ENCODE results near the gene MAT1A.

The MAT1A gene

DNA sequence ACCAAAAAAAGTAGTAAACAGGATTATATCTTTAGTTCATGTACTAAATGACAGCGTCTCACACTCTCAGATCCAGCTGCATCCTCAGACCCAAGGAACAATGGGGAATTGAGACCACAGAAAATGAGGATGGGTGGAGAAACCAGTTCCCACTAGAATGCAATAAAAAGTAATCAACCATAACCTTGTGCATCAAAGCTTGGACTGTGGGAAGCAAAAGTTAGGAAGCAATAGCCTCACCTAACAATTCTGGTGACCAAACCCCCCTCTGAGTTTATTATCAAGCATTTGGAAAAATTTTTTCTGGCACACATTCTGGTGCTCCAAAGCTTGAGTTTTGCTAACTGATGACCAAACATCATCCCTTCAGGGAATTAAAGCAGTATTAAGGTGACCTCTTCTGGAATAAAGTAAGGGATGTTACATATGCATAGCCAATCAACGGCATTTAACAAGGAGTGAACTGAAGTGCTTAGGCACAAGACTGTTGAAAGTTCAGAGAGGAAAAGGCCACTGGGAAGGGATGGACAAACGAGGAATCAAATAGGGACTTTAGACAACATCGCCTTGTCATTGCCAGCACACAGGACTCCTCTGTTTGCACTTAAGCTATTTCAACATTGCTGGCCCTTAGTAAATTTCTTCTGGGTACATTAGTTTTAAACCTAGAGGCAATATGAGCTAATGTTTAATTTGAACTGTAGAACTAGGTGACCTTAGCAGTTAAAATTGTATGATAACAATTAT is 1.2 kb upstream of the MAT1A start:
- Histone ChIP-seq H3K27me3 (peaks cover 3% of the 10 kb centered on the region), H3K36me3 (no peaks in the 10 kb centered on the region), H3K4me3 (ENCODE audit: low read depth in 1 of 2, low read length in 1 of 2) (no peak overlapping the region), H3K4me1 (ENCODE audit: control insufficient read depth in 1 of 2, insufficient read depth in 1 of 2, low read depth in 1 of 2, low read length in 1 of 2) (no peaks in the 10 kb centered on the region), H3K9me3 (no peaks in the 10 kb centered on the region), H3K27ac (no peak overlapping the region)
- TF ChIP-seq, protein P1, sequence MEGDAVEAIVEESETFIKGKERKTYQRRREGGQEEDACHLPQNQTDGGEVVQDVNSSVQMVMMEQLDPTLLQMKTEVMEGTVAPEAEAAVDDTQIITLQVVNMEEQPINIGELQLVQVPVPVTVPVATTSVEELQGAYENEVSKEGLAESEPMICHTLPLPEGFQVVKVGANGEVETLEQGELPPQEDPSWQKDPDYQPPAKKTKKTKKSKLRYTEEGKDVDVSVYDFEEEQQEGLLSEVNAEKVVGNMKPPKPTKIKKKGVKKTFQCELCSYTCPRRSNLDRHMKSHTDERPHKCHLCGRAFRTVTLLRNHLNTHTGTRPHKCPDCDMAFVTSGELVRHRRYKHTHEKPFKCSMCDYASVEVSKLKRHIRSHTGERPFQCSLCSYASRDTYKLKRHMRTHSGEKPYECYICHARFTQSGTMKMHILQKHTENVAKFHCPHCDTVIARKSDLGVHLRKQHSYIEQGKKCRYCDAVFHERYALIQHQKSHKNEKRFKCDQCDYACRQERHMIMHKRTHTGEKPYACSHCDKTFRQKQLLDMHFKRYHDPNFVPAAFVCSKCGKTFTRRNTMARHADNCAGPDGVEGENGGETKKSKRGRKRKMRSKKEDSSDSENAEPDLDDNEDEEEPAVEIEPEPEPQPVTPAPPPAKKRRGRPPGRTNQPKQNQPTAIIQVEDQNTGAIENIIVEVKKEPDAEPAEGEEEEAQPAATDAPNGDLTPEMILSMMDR (IDR thresholded peaks at IDR 0.05), result no peak

DNA sequence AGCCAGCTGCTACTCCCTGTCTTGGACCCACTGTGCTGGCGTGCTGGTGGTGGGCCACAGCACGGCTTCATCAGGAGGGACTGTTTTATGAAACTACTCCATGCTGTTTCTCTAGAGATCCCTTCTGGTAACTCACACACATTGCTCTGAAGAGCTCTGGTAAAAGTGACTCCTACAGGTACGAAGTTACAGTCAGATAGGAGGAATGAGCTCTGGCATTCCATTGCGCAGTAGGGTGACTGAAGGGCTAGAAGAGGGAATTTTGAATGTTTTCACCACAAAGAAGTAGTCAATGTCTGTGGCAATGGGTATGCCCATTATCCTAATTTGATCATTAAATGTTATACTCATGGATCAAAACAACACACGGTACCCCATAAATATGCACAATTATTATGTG is 609 bp downstream of the MAT1A start:
- Histone ChIP-seq H3K27ac (no peak overlapping the region), H3K4me3 (ENCODE audit: low read depth in 1 of 2, low read length in 1 of 2) (no peak overlapping the region), H3K4me1 (ENCODE audit: control insufficient read depth in 1 of 2, insufficient read depth in 1 of 2, low read depth in 1 of 2, low read length in 1 of 2) (no peaks in the 10 kb centered on the region), H3K36me3 (no peaks in the 10 kb centered on the region), H3K27me3 (peaks cover 3% of the 10 kb centered on the region), H3K9me3 (no peaks in the 10 kb centered on the region)
- TF ChIP-seq, protein P1 (IDR thresholded peaks at IDR 0.05), result no peak

DNA sequence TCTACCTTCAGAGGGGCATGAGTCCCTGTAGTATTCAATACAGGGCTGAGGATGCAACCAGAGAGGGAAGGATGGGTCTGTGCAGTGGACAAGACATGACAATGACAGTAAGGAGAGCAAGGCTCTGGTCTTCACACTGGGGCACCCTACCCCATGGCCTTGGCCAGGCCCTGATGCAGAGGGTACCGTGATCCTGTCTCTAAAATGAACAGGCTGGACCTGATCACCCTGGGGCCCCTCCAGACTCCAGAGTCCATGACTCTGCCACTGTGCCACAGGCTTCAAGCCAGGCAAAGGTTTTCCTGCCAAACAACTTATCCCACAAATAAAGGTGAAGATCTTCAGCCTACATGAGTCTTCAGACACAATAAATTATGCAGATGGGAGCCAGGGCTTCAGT is 4.9 kb downstream of the MAT1A start:
- H3K27me3 ChIP-seq, result no peaks in the 10 kb centered on the region
- H3K4me1 ChIP-seq (ENCODE audit: control insufficient read depth in 1 of 2, insufficient read depth in 1 of 2, low read depth in 1 of 2, low read length in 1 of 2), result no peaks in the 10 kb centered on the region
- TF ChIP-seq, protein P1 (IDR thresholded peaks at IDR 0.05), result no peak
- H3K9me3 ChIP-seq, result no peaks in the 10 kb centered on the region
- H3K27ac ChIP-seq, result no peak overlapping the region
- H3K36me3 ChIP-seq, result no peaks in the 10 kb centered on the region
- no peak overlapping the region for H3K4me3 ChIP-seq (ENCODE audit: low read depth in 1 of 2, low read length in 1 of 2)

DNA sequence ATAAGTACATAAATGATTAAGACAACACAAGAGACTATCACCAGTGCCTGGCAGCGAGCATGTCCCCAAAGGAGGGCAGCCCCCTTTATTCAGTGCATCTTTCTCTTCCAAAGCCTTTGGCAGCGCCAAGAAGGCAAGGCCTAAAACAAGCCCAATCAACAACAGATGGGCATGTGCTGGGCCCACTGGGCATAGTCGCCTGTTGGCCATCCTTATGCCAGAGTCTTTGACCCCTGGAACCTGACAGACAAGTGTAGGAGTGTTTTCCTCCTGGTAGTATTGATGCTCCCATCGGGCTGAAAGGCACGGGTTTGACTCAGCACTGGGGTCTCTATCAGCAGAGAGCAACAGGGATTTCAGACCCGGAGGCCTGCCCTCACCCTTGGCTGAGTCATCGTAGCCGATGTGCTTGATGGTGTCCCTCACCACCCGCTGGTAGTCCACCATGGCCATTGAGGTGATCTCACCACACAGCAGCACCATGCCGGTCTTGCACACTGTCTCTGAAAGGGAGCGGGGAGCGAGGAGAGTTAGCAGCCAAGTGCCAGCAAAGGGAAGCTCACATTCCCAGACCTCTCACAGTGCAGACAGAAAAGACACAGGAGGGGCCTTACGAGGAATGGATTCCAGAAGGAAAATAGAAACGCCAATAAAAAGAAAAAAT is 5.8 kb downstream of the MAT1A start:
- no peak overlapping the region for H3K4me3 ChIP-seq (ENCODE audit: low read depth in 1 of 2, low read length in 1 of 2)
- TF ChIP-seq, protein P1 (IDR thresholded peaks at IDR 0.05), result no peak
- no peaks in the 10 kb centered on the region for H3K4me1 ChIP-seq (ENCODE audit: control insufficient read depth in 1 of 2, insufficient read depth in 1 of 2, low read depth in 1 of 2, low read length in 1 of 2)
- no peaks in the 10 kb centered on the region for H3K27me3 ChIP-seq
- no peaks in the 10 kb centered on the region for H3K36me3 ChIP-seq
- H3K9me3 ChIP-seq, result no peaks in the 10 kb centered on the region
- no peak overlapping the region for H3K27ac ChIP-seq

DNA sequence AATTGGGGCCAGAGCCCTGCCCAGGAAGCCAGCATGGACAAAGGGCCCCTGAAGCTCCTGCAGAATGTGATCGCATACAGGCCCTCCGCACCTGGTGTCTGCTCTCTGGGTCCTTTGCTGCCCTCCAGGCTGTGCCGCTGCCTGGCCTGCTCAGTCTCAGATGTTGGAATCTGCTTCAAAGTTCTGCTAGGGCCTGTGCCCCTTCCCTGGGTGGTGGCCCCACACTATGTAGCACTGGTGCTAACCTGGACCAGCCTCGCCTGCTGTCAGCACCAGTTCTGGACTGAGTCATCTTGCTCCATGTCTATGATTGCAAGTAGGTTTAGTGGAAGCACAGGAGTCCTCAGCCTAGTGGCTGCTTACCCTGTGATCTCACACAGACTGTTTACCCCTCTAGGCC is 6.3 kb downstream of the MAT1A start:
- Histone ChIP-seq H3K4me1 (ENCODE audit: control insufficient read depth in 1 of 2, insufficient read depth in 1 of 2, low read depth in 1 of 2, low read length in 1 of 2) (no peaks in the 10 kb centered on the region), H3K9me3 (no peaks in the 10 kb centered on the region), H3K36me3 (no peaks in the 10 kb centered on the region), H3K27ac (no peak overlapping the region), H3K27me3 (no peaks in the 10 kb centered on the region), H3K4me3 (ENCODE audit: low read depth in 1 of 2, low read length in 1 of 2) (no peak overlapping the region)
- TF ChIP-seq, protein P1 (IDR thresholded peaks at IDR 0.05), result no peak

Measured in neutrophil (primary cell).